ENCODE data around the gene AOPEP.

AOPEP gene

DNA sequence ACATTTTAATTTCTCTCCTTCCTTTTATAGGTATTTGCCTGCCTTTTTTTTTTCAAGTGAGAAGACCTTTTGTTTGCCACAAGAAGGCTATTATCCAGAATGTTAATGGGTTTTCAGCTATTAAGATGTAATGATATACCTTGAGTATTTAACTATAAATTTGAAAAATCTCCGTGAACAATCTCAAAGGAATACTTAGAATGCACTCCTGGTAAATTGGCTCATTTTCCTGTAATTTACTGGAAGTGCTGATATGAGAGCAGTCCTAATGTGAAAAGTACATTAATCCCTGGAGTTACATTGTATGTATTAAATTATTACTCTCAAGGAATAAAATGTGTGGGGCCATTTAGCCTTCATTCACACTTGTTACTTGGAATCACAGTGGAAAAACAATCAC lies 32.4 kb downstream of the AOPEP start:
- DNase-seq (ENCODE audit: low read depth in 1 of 2, low spot score in 1 of 2), result no peak

DNA sequence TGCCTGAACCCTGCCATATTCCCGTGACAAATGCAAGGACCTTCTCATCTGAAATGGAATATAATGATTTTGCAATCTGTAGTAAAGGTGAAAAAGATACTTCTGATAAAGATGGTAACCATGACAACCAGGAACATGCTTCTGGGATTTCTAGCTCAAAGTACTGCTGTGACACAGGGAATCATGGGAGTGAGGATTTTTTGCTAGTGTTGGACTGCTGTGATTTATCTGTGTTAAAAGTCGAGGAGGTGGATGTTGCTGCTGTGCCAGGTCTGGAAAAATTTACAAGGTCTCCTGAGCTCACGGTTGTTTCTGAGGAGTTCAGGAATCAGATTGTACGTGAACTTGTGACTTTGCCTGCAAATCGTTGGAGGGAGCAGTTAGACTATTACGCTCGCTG lies 33.5 kb downstream of the AOPEP start:
- DNase-seq (ENCODE audit: low read depth in 1 of 2, low spot score in 1 of 2), result no peak

DNA sequence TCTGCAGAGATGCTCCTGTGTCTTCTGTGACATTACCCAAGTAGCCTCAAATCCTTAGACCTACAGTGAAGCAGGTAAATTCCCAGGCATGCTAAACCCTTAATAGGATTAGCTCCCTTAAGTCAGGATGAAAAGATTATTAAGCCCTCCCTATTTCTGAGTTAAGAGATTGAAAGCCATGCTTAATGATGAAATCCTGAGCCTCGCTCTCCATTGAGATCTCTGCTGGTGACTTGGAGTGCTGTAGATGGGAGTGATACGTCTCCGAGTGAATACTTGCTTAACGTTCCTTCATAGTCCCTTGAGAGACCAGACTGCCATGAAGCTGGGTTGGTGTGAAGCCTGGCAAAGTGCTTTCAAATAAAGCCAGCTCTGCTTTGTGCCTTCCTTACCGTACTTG lies 34.2 kb downstream of the AOPEP start:
- DNase-seq (ENCODE audit: low read depth in 1 of 2, low spot score in 1 of 2), result no peak

DNA sequence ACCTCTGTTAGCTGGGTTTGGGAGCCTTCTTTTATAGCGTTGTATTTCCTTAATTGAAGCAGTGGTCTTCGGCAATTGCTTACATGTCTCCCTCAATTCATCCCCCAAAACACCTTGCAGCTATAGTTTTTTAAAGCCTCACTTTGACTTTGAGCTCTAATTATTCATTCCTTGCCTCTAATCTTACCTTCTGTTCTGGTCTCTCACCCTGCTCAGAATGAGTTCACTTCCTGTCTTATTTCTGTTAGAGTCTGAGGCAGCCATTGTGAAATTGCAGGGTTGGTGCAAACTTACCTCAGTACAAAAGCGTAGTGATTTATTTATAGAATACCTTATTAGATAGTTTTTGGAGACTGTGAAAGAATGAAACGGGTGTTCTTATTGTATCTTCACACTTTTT lies 35.0 kb downstream of the AOPEP start:
- DNase-seq (ENCODE audit: low read depth in 1 of 2, low spot score in 1 of 2), result no peak

DNA sequence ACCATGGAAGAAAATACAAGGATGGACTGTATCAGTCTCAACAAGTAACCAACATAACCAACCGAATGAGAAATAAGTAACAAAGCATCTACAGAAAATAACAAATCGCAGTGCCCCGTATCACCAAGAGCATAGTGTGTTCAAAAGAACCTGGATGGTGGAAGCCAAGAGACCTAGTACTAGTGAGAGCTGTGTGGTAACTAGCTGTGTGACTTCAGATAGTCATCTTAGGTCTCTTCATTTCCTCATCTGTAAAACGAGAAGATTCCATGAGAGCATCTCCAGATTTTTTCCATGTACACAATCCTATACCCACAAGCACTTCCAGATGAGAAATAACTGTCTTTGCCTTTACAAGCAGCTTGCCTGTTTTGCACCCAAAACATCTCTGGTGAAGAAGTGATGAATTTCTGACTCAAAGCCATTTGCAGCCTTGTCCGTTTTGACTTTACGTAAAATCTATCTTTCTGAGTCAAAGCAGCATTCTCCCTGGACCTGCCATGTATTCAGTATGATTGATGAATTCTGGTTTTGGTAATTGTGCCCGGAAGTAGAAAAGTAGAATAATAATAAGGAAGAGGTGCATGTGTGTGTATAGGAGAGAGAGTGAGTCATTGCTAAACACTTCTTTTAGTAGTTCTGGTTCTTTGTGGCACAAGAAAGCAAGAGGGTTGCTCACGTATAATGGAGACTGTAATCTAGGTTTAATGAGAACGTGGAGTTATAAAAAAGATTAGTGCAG lies 41.0 kb downstream of the AOPEP start:
- no peak for DNase-seq (ENCODE audit: low read depth in 1 of 2, low spot score in 1 of 2)

DNA sequence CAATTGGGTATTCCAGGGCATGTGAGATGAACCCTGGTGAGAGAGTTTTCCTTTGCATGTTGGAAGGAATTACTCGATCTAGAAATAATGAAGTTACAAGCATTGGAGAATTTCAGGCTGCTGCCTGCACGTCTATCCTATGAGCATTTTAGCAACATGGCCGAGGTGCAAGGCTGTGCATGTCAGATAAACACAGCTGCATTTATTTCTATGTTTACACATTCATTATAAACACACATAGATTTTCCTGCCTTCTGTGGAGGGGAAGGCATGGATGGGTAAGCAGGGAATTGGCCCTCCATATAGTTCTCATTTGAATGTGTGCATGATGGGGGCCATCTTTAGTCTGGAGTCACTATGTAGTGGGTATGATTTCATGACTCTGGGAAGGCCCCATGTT lies 42.3 kb downstream of the AOPEP start:
- no peak for DNase-seq (ENCODE audit: low read depth in 1 of 2, low spot score in 1 of 2)

DNA sequence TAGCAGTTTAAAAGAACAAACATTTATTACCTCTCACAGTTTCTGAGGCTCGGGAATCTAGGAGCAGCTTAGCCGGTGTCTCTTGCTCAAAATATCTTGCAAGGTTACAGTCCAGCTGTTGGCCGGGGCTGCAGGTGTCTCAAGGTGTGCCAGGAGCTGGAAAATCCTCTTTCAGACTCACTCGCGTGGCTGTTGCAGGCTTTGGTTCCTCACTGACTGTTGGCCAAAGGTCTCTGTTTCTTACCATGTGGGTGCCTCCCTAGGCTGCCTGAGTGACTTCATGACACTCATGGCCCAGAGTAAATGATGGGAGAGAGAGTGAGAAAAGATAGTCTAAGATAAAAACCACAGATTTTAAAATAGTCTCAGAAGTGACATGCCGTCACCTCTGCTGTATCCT lies 43.8 kb downstream of the AOPEP start:
- DNase-seq (ENCODE audit: low read depth in 1 of 2, low spot score in 1 of 2), result no peak

DNA sequence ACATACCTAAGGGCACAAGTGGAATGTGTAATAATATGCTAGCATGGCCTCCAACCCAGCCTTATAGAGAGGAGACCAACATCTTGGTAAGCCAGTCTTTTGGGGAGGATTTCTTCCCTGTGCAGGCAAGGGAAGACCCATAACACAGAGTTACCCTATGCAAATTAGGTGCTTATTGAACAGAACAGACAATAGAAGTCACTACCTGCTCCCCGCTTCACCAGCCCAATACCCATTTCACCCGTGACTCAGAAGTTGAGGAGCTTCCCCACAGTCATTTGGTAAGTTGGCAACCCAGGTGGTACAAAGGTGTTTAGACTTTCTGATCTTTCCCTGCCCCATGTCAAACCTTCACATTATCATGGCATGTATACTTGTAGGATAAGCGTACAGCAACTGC lies 44.6 kb downstream of the AOPEP start:
- DNase-seq (ENCODE audit: low read depth in 1 of 2, low spot score in 1 of 2), result no peak

DNA sequence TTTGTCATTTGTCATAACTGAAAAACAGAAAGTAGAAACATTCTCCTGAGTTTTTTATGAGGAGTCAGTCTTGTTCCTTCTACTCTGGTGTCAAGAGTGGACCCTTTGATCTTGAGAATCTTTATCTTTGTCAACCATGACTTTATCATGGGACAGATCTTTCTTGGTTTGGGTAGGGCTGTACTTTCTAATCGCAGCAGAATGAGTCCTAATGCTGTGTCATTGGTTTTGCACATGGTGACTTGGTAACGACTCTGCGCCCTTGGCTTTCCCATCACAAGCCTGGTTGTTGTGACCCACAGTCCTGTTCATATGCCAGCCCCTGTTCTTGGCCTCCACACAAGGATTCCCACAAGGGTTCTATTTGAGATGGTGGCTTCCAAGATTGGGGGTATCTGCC lies 45.6 kb downstream of the AOPEP start:
- DNase-seq (ENCODE audit: low read depth in 1 of 2, low spot score in 1 of 2), result no peak

DNA sequence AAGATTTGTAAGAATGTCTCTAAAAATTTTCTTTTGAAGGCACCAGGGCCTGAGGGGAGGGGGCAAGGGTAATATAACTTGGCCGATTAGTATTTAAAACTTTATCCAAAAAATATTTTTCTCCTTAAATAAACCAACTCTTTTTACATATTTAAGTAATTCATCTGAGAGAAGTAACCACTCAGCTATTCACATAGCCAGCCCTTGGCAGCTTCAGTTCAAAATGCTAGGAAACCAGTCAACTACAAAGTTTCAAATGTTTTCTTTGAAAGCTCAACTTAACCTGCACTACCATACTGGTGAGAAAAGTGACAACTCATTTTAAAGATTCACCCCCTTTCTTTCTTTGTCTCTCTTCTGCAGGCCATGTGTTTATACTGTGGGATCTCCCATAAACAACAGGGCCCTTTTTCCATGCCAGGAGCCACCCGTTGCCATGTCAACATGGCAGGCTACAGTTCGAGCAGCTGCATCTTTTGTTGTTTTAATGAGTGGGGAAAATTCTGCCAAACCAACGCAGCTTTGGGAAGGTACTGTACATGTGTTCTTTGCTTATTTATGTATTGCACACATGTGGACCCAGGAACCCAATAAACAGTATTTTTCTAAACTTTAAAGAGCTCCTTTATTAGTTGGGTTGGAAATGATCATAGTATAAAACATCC lies 46.3 kb downstream of the AOPEP start:
- no peak for DNase-seq (ENCODE audit: low read depth in 1 of 2, low spot score in 1 of 2)

DNA sequence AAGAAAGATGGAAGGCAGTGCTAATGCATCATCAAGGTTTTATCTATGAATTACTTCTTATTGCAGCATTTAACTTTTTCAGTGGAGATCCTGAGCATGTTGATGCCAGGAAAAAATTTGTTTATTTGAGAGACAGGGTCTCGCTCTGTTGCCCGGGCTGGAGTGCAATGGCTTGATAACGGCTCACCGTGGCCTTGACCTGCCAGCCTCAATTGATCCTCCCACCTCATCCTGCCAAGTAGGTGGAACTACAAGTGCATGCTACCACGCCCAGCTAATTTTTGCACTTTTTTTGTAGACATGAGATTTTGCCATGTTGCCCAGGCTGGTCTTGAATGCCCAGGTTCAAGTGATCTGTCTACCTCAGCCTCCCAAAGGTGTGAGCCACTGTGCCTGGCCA lies 47.2 kb downstream of the AOPEP start:
- DNase-seq (ENCODE audit: low read depth in 1 of 2, low spot score in 1 of 2), result no peak

DNA sequence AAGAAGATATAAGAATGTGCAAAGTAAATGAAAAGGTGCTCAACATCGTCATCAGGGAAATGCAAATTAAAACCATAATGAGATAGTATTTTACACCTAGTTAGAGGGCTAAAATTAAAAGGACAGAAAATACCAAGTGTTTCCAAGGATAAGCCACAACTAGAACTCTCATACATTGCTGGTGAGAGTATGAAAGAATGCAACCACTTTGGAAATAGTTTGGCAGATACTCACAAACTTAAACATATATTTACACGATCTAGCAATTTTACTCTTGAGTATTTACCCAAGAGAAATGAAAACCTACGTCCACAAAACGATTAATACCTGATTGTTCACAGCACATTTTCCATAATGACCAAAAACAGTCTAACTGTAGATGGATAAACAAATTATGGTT lies 51.5 kb downstream of the AOPEP start:
- DNase-seq (ENCODE audit: low read depth in 1 of 2, low spot score in 1 of 2), result no peak

DNA sequence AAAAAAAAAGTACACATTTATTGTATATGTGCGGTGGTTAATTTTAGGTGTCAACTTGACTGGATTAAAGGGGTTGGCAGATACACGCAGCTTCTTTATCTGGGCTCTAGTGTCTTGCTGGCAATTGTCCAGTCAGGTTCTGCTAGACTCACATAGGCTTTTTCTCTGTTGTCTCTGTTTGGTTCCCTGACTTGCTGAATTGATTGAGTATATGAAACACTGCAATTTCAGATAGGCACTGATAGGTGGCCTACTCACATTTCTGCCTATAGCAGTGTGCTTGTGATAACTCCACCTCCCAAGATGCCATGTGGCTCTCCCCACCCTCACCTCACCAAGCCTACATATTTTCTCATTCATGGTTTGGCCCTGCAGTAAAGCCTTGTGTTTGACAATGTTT lies 52.5 kb downstream of the AOPEP start:
- no peak for DNase-seq (ENCODE audit: low read depth in 1 of 2, low spot score in 1 of 2)

DNA sequence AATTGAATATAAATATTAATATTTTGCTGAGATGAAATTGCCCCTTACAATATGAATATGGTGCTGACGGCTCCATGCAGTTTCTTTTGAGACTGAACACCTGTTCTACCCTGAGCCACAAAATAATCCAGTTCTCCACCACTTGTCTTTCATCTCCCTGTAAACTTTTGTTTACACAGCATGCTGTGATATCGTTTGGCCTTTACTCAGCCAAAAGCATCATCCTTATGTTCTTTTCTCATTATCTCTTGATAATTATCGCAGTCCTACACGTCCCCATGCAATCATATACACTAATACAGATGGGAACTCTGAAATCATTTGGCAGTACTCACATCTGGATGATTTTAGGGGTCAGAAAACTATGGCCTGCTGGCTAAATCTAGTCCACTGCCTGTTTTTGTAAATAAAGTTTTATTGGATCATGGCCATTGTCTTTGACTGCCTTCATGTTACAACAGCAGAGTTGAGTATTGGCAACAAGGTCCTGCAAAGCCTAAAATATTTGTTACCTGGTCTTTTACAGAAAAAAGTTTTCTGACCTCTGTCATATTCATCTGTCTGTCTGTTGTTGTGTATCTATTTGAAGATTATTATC lies 53.3 kb downstream of the AOPEP start:
- DNase-seq (ENCODE audit: low read depth in 1 of 2, low spot score in 1 of 2), result no peak

DNA sequence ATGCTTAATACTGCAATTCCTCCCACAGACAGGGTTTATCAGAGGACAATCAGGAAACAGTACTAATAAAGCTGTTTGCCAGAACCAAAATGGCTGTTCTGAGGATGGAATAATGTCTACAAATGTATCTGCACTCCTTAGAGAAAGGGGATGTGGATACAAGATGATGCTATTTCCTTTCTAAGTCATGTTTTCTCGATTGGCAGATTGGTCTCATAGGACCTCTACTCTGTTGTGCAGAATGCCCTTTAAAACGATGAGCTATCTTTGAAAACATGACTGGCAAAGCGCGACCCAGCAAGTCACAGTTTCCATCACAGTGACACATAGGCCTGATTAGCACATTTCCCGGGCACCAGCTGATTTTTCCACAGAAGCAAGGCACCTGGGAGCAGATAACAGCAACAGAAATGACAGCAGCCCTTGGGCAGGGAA lies 54.0 kb downstream of the AOPEP start:
- no peak for DNase-seq (ENCODE audit: low read depth in 1 of 2, low spot score in 1 of 2)

DNA sequence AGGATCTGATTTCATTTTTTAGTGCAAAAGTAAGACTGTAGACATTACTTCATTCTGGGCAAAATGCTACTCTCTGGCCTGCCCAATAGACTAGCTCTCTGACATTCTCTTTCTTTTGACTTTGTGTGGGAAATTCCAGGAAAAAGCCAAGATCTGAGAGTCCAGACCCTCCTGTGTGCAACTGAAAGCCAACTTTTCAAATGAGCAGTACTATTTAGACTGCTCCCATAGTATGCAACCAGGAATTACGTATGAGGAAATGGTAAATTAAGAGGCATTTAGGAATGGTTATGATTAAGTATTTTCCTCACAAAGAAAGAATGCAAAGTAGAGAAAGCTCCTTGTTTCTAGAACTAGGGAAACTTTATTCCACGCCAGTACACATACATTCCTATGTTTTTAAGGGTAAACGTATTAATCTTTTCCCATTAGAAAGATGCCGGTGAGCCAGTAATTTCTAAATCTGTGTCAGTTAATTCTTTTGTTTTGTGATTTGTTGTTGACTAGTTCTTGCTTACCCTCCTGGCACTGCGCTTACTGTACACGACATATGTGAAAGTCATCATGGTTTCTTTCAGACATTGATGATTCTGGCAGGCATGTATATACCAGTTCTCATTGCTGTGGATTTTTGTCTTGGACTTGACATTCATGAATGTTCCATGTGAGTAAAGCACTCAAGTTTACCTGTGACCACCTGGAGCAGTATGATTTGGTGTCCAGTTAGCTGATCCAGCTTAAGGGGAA lies 56.0 kb downstream of the AOPEP start:
- DNase-seq (ENCODE audit: low read depth in 1 of 2, low spot score in 1 of 2), result no peak

DNA sequence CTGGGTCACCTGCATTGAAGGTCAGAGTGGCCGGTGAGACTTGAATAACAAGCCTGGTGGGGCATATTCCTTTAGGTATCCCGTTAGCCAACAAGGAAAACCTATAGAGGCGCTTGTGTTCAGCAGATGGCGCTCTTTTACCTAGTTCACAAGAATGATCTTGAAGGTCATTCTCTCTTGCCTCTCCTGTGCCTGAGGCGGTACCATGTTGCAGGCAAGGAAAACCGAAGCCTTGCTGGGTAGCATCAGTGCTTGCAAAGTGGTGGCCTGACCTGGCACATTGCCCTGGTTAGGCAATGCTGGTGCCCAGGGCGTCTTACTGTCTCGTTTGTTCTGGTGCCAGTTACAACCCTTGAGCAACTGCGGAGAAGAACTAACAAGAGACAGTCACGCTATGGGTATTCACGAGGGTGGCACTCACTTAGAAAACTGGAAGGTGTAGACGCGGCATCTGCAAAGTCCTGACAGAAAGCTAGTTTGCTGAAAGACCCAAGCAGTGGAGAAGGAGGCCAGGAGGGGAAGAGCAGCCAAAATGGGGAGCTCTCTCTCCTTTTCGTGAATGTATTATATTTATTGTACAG lies 56.7 kb downstream of the AOPEP start:
- DNase-seq (ENCODE audit: low read depth in 1 of 2, low spot score in 1 of 2), result no peak

DNA sequence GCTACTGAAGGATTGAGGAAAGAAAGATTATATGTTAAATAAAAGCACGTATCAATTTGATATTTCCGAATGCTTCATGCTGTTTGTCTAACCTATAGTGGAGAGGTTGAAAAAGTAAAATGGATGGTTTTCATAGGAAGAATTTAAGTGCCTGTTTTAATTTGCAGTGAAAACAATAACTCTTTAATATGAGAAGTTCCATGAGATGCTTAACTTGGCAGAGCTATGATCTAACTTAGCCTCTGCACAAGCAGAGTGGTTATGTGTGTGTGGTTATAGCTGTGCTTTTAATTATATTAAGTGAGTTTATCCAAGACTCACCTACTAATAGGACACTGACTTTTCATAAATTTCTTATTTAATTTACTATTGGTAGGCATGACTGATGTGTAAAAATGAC lies 57.4 kb downstream of the AOPEP start:
- DNase-seq (ENCODE audit: low read depth in 1 of 2, low spot score in 1 of 2), result no peak

DNA sequence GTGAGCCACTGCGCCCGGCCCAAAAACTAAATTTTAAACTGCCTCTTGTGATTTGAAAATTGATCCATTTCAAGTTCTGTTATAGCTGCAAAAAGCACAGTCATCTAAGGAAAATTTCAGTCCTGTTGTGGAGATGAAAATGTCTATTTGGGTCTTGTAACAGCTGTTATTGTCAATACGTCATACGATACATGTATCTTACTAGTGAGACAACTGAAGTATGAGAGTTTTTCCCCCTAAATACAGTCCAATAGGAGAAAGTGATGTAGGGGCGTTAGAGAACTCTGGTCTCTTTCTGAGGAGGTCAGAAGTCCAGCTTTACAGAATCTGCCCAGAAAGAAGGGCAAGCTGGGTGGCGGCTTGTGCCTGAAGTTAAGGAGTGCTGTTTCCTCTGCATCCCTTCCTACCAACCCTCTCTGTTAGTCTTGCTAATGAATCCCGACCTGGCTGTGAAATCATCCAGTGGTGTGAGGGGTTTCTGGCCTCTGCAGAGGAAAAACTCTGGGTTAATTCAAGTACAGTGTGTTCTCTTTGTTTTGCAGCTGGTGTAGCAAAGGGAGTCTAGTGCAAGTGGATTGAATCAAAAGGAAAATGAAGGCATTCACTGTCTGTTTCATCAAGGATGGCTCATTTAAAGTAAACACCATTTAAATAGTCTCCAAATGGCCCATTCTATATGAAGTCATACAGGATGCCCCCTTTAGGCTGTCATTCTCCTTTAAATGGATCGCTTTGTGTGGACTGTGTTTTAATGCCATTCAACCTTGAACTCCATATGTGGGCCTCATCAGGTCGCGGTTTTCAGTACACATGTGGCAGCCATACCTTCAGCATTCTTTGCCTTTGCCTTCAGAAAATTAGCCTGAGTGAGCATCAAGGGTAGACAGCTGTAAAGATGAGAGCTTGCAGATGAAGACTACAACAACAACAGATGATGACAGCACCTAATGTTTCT lies 59.0 kb downstream of the AOPEP start:
- DNase-seq (ENCODE audit: low read depth in 1 of 2, low spot score in 1 of 2), result no peak

DNA sequence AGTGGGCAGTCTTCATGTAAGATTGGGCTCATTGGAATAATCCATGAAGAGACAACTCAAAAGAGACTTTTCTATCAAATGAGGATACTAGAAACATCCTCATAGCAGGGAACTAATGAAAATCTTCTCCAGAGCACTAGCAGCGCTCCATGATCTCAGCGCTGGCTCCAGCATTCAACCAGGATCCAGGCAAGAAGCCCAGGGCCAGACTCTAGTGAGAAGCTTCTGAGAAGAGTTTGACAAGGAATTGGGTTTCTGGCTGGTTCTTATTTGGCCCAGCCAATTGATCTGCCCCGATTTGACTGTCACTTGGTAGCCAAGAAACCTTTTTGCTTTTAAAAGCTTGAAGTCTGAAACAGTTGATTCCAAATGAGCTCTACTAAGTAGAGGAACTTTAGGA lies 60.1 kb downstream of the AOPEP start:
- no peak for DNase-seq (ENCODE audit: low read depth in 1 of 2, low spot score in 1 of 2)
